Fibroblast of pulmonary artery (primary cell): Measurements from ENCODE around the gene NDUFB2.

Experiments used
- DNase-seq: peaks from one replicate; pipeline ENCODE4 v3.0.0-alpha.2; 2010; ENCODE audit warnings: low read depth
- H3K4me3 ChIP-seq: replicated peaks from 2 replicates; pipeline ENCODE4 v1.5.1; 2011; ENCODE audit warnings: low read depth, mild to moderate bottlenecking, control low read depth, low read length, moderate library complexity
- TF ChIP-seq, protein P1 (sequence below): IDR thresholded peaks from 2 replicates; pipeline ENCODE4 v1.5.1; 2011; ENCODE audit warnings: mild to moderate bottlenecking, control low read depth, low read length, inconsistent platforms; ENCODE audit errors: missing control alignments

NDUFB2 gene

DNA sequence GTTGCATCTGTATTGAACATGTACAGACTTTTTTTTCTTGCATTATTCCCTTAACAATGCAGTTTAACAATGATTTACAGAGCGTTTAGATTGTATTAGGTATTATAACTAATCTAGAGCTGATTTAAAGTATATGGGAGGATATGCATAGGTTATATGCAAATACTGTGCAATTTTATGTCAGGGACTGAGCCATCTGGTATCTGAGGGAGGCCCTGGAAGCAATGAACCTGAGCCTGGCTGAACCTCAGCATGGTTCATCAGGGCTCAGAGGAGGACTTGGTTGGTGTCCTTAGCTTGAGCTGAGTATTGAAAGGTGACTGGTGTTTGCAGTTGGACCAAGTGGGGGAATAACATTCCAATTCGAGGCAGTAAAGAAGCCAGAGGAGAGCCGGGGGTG is 19.0 kb upstream of the NDUFB2 start:
- TF ChIP-seq, protein P1, sequence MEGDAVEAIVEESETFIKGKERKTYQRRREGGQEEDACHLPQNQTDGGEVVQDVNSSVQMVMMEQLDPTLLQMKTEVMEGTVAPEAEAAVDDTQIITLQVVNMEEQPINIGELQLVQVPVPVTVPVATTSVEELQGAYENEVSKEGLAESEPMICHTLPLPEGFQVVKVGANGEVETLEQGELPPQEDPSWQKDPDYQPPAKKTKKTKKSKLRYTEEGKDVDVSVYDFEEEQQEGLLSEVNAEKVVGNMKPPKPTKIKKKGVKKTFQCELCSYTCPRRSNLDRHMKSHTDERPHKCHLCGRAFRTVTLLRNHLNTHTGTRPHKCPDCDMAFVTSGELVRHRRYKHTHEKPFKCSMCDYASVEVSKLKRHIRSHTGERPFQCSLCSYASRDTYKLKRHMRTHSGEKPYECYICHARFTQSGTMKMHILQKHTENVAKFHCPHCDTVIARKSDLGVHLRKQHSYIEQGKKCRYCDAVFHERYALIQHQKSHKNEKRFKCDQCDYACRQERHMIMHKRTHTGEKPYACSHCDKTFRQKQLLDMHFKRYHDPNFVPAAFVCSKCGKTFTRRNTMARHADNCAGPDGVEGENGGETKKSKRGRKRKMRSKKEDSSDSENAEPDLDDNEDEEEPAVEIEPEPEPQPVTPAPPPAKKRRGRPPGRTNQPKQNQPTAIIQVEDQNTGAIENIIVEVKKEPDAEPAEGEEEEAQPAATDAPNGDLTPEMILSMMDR = no peak
- no peak overlapping the region for H3K4me3 ChIP-seq
- no peak for DNase-seq

DNA sequence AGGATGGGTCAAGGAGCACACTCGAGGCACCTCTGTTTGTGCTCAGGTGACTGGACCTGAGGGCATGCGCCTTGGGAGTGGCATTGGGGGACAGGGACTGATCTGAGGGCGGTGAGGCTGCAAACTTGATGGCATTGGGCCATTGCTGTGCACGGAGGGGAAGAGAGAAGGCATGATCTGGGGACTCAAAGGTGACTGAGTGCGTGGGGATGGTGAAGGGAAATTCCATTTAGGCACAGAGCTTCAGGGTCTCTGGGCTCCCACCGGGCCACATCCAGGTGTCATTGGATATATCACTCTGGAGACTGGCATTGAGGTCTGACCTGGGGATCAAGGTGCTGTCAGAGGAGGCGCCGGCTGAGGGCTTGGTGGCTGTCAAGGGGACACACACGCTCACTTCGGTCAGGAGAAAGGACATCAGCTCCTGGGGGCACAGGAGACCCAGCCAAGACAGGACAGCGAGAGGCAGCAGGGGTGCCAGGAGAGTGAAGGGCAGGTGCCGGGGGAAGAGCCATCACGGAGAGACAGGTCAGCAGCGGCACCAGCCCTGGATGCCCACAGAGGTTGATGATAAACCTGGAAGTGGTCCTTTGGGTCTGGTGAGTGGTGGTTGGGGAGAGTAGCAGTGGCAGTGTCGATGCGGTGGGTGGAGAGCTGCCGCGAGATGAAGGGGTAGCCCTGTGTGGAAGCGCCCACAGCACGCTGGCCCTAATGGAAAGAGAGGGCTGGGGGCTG is 18.3 kb upstream of the NDUFB2 start:
- TF ChIP-seq, protein P1 = no peak
- no peak overlapping the region for H3K4me3 ChIP-seq
- no peak for DNase-seq

DNA sequence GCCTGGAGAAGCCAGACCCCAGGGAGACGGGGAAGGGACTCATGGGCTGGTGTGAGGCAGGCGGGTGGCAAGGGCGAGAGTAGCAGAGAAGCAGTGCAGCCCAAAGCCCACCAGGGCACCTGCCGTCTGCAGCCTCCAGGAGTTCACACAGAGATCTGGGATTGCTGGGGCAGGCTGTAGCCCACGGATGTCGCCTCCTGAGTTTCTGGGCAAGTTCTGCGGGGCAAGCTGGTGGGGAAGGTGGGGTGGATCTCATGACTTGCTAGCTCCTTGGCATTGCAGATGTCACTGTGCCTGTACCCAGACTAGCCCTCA is 17.7 kb upstream of the NDUFB2 start:
- H3K4me3 ChIP-seq = no peak overlapping the region
- TF ChIP-seq, protein P1 = no peak
- no peak for DNase-seq

- TF ChIP-seq, protein P1 = no peak
- no peak overlapping the region for H3K4me3 ChIP-seq
- no peak for DNase-seq
Measured at GRCh38 chr7:140679186-140679585, 17.3 kb upstream of the NDUFB2 start.

DNA sequence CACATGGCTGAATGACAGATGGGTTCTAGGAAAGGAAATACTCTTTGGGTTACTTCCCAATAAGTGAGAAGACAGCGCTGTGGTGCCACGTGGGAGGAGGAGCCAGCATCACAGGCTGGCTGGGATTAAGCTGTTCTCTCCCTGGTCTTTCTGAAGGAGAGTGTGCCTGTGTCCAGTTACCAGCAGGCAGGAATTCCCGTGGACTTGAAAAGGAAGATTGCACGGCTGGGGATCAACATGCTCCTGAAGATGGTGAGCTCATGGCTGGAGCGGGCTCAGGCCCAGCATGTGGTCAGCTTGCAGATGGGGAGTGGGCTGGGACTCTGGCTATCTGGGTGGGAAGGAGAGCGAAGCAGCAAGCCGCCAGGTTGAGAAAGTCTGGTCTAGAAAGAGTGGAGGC is 15.6 kb upstream of the NDUFB2 start:
- TF ChIP-seq, protein P1 = no peak
- H3K4me3 ChIP-seq = no peak overlapping the region
- no peak for DNase-seq

GRCh38 chr7:140681766-140682165 is 14.7 kb upstream of the NDUFB2 start:
- no peak overlapping the region for H3K4me3 ChIP-seq
- DNase-seq = no peak
- TF ChIP-seq, protein P1 = no peak

DNA sequence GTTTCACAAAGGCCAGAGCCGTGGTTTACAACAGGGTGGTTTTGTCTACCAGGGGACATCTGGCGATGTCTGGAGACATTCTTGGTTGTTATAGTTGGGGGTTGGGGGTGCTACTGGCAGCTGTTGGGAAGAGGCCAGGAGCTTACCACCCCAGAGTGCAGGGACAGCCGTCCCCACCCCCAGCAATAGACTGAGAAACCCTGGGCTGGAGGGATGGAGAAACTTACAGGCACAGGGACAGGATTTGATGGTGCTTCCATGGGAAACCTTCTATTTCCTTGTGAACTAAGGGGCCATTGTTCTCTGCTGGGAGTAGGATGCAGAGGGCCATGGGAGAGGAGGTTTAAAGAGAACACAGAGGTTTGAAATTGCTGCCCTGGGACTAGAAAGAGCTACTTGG is 12.9 kb upstream of the NDUFB2 start:
- DNase-seq = no peak
- no peak overlapping the region for H3K4me3 ChIP-seq
- TF ChIP-seq, protein P1 = no peak
